Measurements from ENCODE around the gene PLCG1. TPM values are rescaled to one million over a fixed set of nuclear protein-coding genes. Genes with fewer than 3 reads are reported as not detected.

PLCG1 gene
- total and polyA plus RNA-seq, 9 of the 15 experiments (the other 6 are each of a cell fraction or from before 2014, with no cell fraction given): 1.7 to 67.0 (median 34.8) TPM

GRCh38 chr20:41135187-41135887, 2.0 kb upstream of the PLCG1 start (continued):
- TF ChIP-seq STAT6 (CRISPR knock-in tag; IDR thresholded peaks at IDR 0.05) (no peak), ZNF407 (IDR thresholded peaks at IDR 0.05; ENCODE audit: low read depth) (no peak), ZNF212 (CRISPR knock-in tag; IDR thresholded peaks at IDR 0.05) (no peak), HDAC3 (IDR thresholded peaks at IDR 0.05; ENCODE audit: borderline replicate concordance, partially characterized antibody) (no peak), ZNF408 (CRISPR knock-in tag; IDR thresholded peaks at IDR 0.05; ENCODE audit: low read depth) (no peak), HOXB6 (CRISPR knock-in tag; IDR thresholded peaks at IDR 0.05; ENCODE audit: borderline replicate concordance) (no peak), ZNF384 (IDR thresholded peaks at IDR 0.05; ENCODE audit: low read depth, low read length) (no peak), SFPQ (IDR thresholded peaks at IDR 0.05; ENCODE audit: low read depth, low read length) (no peak), GABPB2 (CRISPR knock-in tag; conservative IDR thresholded peaks at IDR 0.05) (no peak), MCM2 (IDR thresholded peaks at IDR 0.05; ENCODE audit: low read depth) (no peak), NR4A1 (CRISPR knock-in tag; IDR thresholded peaks at IDR 0.05) (no peak), NR4A1 (tag; IDR thresholded peaks at IDR 0.05) (no peak), U2AF2 (optimal IDR thresholded peaks at IDR 0.05; ENCODE audit: low read depth, low read length) (no peak), ZBTB17 (CRISPR knock-in tag; IDR thresholded peaks at IDR 0.05) (no peak), SRF (CRISPR knock-in tag; IDR thresholded peaks at IDR 0.05) (no peak), NCOA4 (IDR thresholded peaks at IDR 0.05; ENCODE audit: partially characterized antibody) (no peak)
